HCT116 (cell line): ENCODE results near the gene ANKRD33. TPM values are rescaled to one million over a fixed set of nuclear protein-coding genes. Genes with fewer than 3 reads are reported as not detected.

Experiments used
- ATAC-seq: fragments of 200-7000 bp; cut with Tn5 transposase; 2 replicates; pipeline ENCODE4 v1.9.1; 2020; ENCODE audit warnings: mild to moderate bottlenecking, moderate library complexity
- BruUV-seq: library from RNA; stranded (reverse); fragments of 400-500 nt; replicated peaks from 2 replicates; lab custom pipeline; 2021; lab: Mats Ljungman, UMichigan
- CTCF ChIA-PET: fragments of 300-600 bp; sonication (Branson Sonifier 250); formaldehyde crosslinking; loops from one replicate; lab custom pipeline; 2021; ENCODE audit warnings: antibody characterized with exemption; lab: Charles Lee
- POLR2A ChIA-PET: fragments of 300-600, 350-600 bp; sonication (Branson Sonifier 250); formaldehyde crosslinking; loops from one replicate; lab custom pipeline; 2021; ENCODE audit warnings: antibody characterized with exemption; lab: Charles Lee
- RAD21 ChIA-PET, 2 experiments: fragments of 300-600 bp; sonication (Branson Sonifier 250); formaldehyde crosslinking; loops; one replicate each; lab custom pipeline; 2023; ENCODE audit warnings: low total read pairs in 2 of 2; ENCODE audit not compliant: uncharacterized antibody in 2 of 2, unreplicated experiment in 2 of 2, low non-redundant PET in 1 of 2; lab: Charles Lee
- DNase-seq: peaks from one replicate; pipeline ENCODE4 v3.0.0-alpha.2; 2010; ENCODE audit warnings: low read depth, low spot score
- H2AFZ ChIP-seq: fragments of 200-600 bp; shearing (Covaris generic), sonication (generic); 2 replicates; pipeline ENCODE4 v1.6.1; 2017; ENCODE audit warnings: low read depth, mixed run types, mixed read lengths, antibody characterized with exemption, low read length; ENCODE audit not compliant: poor library complexity, severe bottlenecking
- H3K27ac ChIP-seq: 2 replicates; pipeline ENCODE4 v1.5.1; 2012; ENCODE audit warnings: low read depth, low read length
- H3K27me3 ChIP-seq: fragments of 200-600 bp; sonication (generic); 2 replicates; pipeline ENCODE4 v1.6.1; 2016; ENCODE audit warnings: mixed run types, low read length, mixed read lengths; ENCODE audit not compliant: insufficient read depth
- H3K36me3 ChIP-seq, 2 experiments: fragments of 200-500 bp in 1 of 2; fragments of 200-600 bp in 1 of 2; sonication (Bioruptor generic) in 1 of 2; sonication (generic) in 1 of 2; 2 replicates each; pipeline versions ENCODE4 v1.5.1 to v1.6.1; 2014 to 2016; ENCODE audit warnings: low read length in 2 of 2, inconsistent platforms in 1 of 2, mixed read lengths in 1 of 2, mixed run types in 1 of 2; ENCODE audit not compliant: insufficient read depth in 2 of 2, control insufficient read depth in 1 of 2
- H3K4me1 ChIP-seq, 2 experiments: fragments of 200-600 bp in 1 of 2; sonication (generic) in 1 of 2; 2 replicates each; pipeline versions ENCODE4 v1.5.1 to v1.6.1; 2012 to 2017; ENCODE audit warnings: low read length in 2 of 2, inconsistent platforms in 1 of 2, mild to moderate bottlenecking in 1 of 2, mixed read lengths in 1 of 2, mixed run types in 1 of 2, moderate library complexity in 1 of 2; ENCODE audit not compliant: insufficient read depth in 2 of 2, control insufficient read depth in 1 of 2
- H3K4me2 ChIP-seq: fragments of 200-600 bp; sonication (generic); 2 replicates; pipeline ENCODE4 v1.6.1; 2017; ENCODE audit warnings: mixed run types, low read length, mixed read lengths
- H3K4me3 ChIP-seq, 2 experiments: fragments of 200-600 bp in 1 of 2; sonication (generic) in 1 of 2; replicated peaks in 1 of 2; 2 replicates each; pipeline ENCODE4 v1.5.1; 2011 to 2016; ENCODE audit warnings: low read length in 2 of 2, control low read depth in 1 of 2, low read depth in 1 of 2, mild to moderate bottlenecking in 1 of 2, mixed read lengths in 1 of 2, mixed run types in 1 of 2
- H3K79me2 ChIP-seq: fragments of 200-600 bp; sonication (generic); 2 replicates; pipeline ENCODE4 v1.6.1; 2017; ENCODE audit warnings: mild to moderate bottlenecking, mixed run types, low read length, moderate library complexity, mixed read lengths; ENCODE audit not compliant: insufficient read depth
- H3K9ac ChIP-seq: fragments of 200-600 bp; sonication (generic); 2 replicates; pipeline ENCODE4 v1.6.1; 2016; ENCODE audit warnings: low read length, mixed read lengths
- H3K9me2 ChIP-seq: fragments of 200-600 bp; sonication (generic), shearing (Covaris generic); 2 replicates; pipeline ENCODE4 v1.6.1; 2017; ENCODE audit warnings: mixed run types, mild to moderate bottlenecking, moderate library complexity; ENCODE audit not compliant: insufficient read depth
- H3K9me3 ChIP-seq, 2 experiments: fragments of 200-500 bp in 1 of 2; fragments of 200-600 bp in 1 of 2; sonication (Bioruptor generic) in 1 of 2; sonication (generic) in 1 of 2; 2 replicates each; pipeline ENCODE4 v1.6.1; 2014 to 2017; ENCODE audit warnings: low read length in 2 of 2, mixed read lengths in 2 of 2, inconsistent platforms in 1 of 2, low read depth in 1 of 2, mild to moderate bottlenecking in 1 of 2, mixed run types in 1 of 2, moderate library complexity in 1 of 2; ENCODE audit not compliant: control insufficient read depth in 1 of 2, insufficient read depth in 1 of 2
- H4K20me1 ChIP-seq: fragments of 200-600 bp; sonication (generic), shearing (Covaris generic); 2 replicates; pipeline ENCODE4 v1.6.1; 2017; ENCODE audit warnings: mixed run types, mild to moderate bottlenecking, moderate library complexity; ENCODE audit not compliant: insufficient read depth
- EZH2phosphoT487 ChIP-seq: fragments of 200-600 bp; IDR thresholded peaks from 2 replicates; pipeline ENCODE4 v1.6.1; 2018; ENCODE audit warnings: antibody characterized with exemption, borderline replicate concordance
- RAD21 ChIP-seq: IDR thresholded peaks from 2 replicates; pipeline ENCODE4 v1.6.1; 2012; ENCODE audit warnings: low read depth, mild to moderate bottlenecking
- SP1 ChIP-seq: IDR thresholded peaks from 2 replicates; pipeline ENCODE4 v1.6.1; 2012; ENCODE audit warnings: low read depth
- SRF ChIP-seq: IDR thresholded peaks from 2 replicates; pipeline ENCODE4 v1.6.1; 2012; ENCODE audit warnings: low read depth
- TCF7L2 ChIP-seq: IDR thresholded peaks from 2 replicates; pipeline ENCODE4 v1.7.0; 2011; ENCODE audit warnings: borderline replicate concordance, inconsistent platforms; ENCODE audit not compliant: insufficient read depth, insufficient read length; ENCODE audit errors: extremely low read depth
- YY1 ChIP-seq: IDR thresholded peaks from 2 replicates; pipeline ENCODE4 v1.6.1; 2011; ENCODE audit warnings: low read length, low read depth, moderate library complexity, mild to moderate bottlenecking; ENCODE audit not compliant: insufficient replicate concordance; ENCODE audit errors: extremely low read depth
- ZNF274 ChIP-seq: fragments of 200-500 bp; sonication (Bioruptor generic); IDR thresholded peaks from 2 replicates; pipeline ENCODE4 v1.6.1; 2014; ENCODE audit warnings: mild to moderate bottlenecking, low read depth, low read length, inconsistent platforms
- intact Hi-C: fragments of 100-400 bp; cut with micrococcal nuclease; formaldehyde crosslinking; loops from 2 replicates; pipeline ENCODE4 v1.10.0; 2022
- total RNA-seq: library from RNA; stranded (reverse); gene quantifications from one replicate; pipeline ENCODE4 v1.2.1, GENCODE V29; 2021; ENCODE audit not compliant: unreplicated experiment
- TF ChIP-seq, protein P1 (sequence below): IDR thresholded peaks from 2 replicates; pipeline ENCODE4 v1.6.1; 2011; ENCODE audit warnings: mild to moderate bottlenecking, low read length, moderate library complexity; ENCODE audit not compliant: insufficient replicate concordance; ENCODE audit errors: extremely low read depth

The ANKRD33 gene
- total RNA-seq, 1 experiment from 2014 or later: not detected

DNA sequence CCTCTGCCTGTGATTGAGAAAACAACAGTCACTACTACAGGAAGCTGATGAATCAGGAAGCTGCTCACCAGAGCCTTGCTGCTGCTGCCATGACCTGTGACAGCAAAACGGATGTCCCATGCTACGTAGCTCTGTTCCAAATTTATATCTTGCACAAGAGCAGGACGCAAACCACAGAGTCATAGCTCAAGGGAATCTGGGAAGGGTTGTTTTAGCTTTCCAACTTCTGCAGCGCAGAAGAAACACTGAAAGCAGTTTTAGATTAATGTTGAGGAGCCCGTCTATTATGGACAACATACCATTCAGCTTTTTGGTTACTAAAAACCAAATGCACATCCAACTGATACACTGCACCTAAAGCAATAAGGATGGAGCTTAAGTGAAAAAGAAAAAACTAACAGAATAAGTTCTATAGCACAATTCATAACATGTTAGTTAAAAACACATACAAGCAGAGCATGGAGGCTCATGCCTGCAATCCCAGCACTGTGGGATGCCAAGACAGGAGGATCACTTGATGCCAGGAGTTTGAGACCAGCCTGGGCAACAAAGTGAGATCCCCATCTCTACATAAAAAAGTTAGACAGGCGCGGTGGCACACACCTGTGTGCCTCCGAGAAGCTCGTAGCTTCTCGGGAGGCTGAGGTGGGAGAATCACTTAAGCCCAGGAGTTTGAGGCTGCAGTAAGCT is 1.7 kb upstream of the ANKRD33 start:
- RAD21 ChIA-PET: no interaction called here
- CTCF ChIA-PET: interaction anchor here (1.4 kb wide), 2 partner anchors 8 to 11 kb away, joined by 6 to 11 read pairs; no protein-coding TSS in a partner anchor
- Histone ChIP-seq H3K4me3 (no peak overlapping the region), H4K20me1 (no peaks in the 10 kb centered on the region), H3K4me2 (no peak overlapping the region), H3K79me2 (no peaks in the 10 kb centered on the region), H3K27me3 (no peaks in the 10 kb centered on the region), H2AFZ (peak overlapping the region; percentile 74), H3K9me2 (no peaks in the 10 kb centered on the region), H3K9me3 (no peaks in the 10 kb centered on the region), H3K9ac (no peak overlapping the region), H3K27ac (no peak overlapping the region), H3K4me1 (peaks cover 0 to 16% of the 10 kb centered on the region in 2 experiments; a peak in 1 of 4 replicates), H3K36me3 (no peaks in the 10 kb centered on the region)
- intact Hi-C loops: no loop called here
- DNase-seq (no peak), ATAC-seq (no peak)
- POLR2A ChIA-PET: interaction anchor here (1.6 kb wide), 1 partner anchor 9 kb away, joined by 3 read pairs; no protein-coding TSS in a partner anchor
- BruUV-seq: no TSS peak
- no peak for TF ChIP-seq RAD21
- no peak for TF ChIP-seq ZNF274
- no peak for TF ChIP-seq SRF
- no peak for TF ChIP-seq TCF7L2
- no peak for TF ChIP-seq EZH2phosphoT487
- TF ChIP-seq SP1: no peak
- TF ChIP-seq YY1: no peak
- TF ChIP-seq, protein P1, sequence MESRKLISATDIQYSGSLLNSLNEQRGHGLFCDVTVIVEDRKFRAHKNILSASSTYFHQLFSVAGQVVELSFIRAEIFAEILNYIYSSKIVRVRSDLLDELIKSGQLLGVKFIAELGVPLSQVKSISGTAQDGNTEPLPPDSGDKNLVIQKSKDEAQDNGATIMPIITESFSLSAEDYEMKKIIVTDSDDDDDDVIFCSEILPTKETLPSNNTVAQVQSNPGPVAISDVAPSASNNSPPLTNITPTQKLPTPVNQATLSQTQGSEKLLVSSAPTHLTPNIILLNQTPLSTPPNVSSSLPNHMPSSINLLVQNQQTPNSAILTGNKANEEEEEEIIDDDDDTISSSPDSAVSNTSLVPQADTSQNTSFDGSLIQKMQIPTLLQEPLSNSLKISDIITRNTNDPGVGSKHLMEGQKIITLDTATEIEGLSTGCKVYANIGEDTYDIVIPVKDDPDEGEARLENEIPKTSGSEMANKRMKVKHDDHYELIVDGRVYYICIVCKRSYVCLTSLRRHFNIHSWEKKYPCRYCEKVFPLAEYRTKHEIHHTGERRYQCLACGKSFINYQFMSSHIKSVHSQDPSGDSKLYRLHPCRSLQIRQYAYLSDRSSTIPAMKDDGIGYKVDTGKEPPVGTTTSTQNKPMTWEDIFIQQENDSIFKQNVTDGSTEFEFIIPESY: no peak
